GM12874 (cell line): Measurements from ENCODE around the gene ELOVL7.

Experiments used
- TF ChIP-seq, protein P1 (sequence below): IDR thresholded peaks from 2 replicates; pipeline ENCODE4 v1.5.1; 2011; ENCODE audit warnings: low read depth, mild to moderate bottlenecking, control low read depth, low read length, moderate library complexity; ENCODE audit not compliant: insufficient read depth

Gene ELOVL7

GRCh38 chr5:60843386-60843935, 608 bp downstream of the ELOVL7 start:
- TF ChIP-seq, protein P1, sequence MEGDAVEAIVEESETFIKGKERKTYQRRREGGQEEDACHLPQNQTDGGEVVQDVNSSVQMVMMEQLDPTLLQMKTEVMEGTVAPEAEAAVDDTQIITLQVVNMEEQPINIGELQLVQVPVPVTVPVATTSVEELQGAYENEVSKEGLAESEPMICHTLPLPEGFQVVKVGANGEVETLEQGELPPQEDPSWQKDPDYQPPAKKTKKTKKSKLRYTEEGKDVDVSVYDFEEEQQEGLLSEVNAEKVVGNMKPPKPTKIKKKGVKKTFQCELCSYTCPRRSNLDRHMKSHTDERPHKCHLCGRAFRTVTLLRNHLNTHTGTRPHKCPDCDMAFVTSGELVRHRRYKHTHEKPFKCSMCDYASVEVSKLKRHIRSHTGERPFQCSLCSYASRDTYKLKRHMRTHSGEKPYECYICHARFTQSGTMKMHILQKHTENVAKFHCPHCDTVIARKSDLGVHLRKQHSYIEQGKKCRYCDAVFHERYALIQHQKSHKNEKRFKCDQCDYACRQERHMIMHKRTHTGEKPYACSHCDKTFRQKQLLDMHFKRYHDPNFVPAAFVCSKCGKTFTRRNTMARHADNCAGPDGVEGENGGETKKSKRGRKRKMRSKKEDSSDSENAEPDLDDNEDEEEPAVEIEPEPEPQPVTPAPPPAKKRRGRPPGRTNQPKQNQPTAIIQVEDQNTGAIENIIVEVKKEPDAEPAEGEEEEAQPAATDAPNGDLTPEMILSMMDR: no peak

GRCh38 chr5:60842871-60843385, 1.1 kb downstream of the ELOVL7 start:
- TF ChIP-seq, protein P1: no peak

DNA sequence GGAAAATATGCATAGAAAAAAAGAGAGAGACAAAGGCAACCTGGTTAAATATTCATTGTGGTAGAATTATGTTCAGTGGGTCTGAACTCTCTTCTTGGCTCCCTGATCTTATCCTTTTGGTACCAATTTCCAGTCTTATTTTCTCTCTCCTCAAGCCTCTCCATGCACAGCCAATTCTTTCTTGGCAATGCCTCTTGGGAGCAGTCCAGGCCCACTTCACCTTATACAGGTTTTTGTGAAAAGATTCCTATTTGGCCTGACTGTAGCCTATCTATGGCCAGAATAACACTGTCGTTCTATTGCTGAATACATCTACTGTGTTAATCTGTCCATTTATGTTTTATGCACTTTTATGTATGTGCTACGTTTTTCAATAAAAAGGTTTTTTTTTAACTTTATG, 2.7 kb downstream of the ELOVL7 start:
- TF ChIP-seq, protein P1: no peak

DNA sequence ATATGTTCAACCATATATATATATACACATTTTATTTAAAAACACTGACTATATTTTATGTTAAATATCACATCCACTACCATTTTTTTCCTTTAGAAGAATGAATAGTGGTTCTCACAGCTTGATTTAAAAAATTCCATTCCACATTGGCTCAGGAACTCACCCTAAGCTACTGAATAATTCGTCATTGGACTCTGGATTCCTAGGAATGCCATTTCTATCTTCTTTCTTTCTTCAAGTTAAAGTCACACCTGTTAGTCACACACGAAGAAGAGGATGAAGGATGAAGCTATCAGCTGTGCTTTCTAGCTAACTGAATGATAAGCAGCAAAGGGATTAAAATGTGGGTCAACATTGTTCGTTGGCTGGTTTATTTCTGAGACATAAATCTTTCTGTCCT, 7.9 kb downstream of the ELOVL7 start:
- TF ChIP-seq, protein P1: no peak

GRCh38 chr5:60835554-60835953, 8.5 kb downstream of the ELOVL7 start:
- TF ChIP-seq, protein P1: no peak

DNA sequence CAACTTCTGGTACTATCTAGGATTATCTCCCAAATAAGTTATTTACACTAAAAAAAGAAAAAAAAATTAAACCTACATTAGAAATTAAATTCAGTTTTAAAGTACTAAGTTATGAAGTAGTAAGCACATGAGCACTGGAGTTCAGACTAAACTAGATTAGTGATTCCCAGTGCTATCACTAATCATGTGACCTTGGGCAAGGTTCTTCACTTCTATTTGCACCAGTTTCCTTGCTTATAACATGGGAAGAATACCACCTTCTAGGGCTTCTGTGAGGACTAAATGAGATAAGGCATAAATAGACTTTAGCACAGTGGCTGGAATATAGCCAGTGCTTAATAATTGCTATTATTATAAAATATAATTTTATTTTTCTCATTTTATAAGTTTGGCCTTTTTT, 10.5 kb downstream of the ELOVL7 start:
- TF ChIP-seq, protein P1: no peak

DNA sequence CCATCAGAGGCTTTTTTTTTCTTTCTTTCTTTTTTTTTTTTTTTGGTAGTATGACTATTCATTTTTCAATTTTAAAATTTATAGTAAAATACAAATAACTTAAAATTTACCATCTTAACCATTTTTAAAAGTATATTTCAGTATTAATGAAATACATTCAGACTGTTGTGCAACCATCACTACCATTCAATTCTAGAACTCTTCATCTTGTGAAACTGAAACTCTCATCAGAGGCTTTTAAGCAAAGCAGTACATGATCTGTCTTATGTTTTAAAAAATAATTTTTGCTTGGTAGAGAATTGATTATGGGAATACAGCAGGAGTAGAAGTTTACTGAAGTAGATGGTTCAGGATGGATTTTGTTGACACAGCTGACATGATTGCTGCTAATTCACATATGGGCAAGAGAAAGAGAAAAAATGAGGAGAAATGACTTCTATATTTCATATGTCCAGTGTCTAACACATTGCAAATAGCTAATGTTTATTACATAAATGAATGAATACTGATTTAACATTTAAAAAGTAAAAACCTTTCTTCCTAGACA, 13.4 kb downstream of the ELOVL7 start:
- TF ChIP-seq, protein P1: no peak
